Muscle layer of duodenum (tissue), 2 donors: Measurements from ENCODE around the gene TPT1.
"Not testable (repeated sequence)": the region's sequence is repeated elsewhere in the genome, so short reads cannot be mapped to it uniquely, and the experiment has no call there.

Source experiments
- H3K27ac ChIP-seq: one replicate; pipeline ENCODE4 v1.7.0; 2013; ENCODE audit warnings: mild to moderate bottlenecking, low read length
- H3K27me3 ChIP-seq: one replicate; pipeline ENCODE4 v1.7.0; 2013; ENCODE audit warnings: low read depth, mild to moderate bottlenecking, control low read depth, low read length
- H3K36me3 ChIP-seq, 2 donors: one replicate each; pipeline ENCODE4 v1.7.0; 2013; ENCODE audit warnings: low read length in 2 of 2, control low read depth in 1 of 2, mild to moderate bottlenecking in 1 of 2; ENCODE audit not compliant: insufficient read depth in 2 of 2, control insufficient read depth in 1 of 2
- H3K4me1 ChIP-seq, 2 donors: one replicate each; pipeline ENCODE4 v1.7.0; 2013; ENCODE audit warnings: low read length in 2 of 2, mild to moderate bottlenecking in 2 of 2, control low read depth in 1 of 2, moderate library complexity in 1 of 2; ENCODE audit not compliant: insufficient read depth in 2 of 2, control insufficient read depth in 1 of 2
- H3K4me3 ChIP-seq, 2 donors: one replicate each; pipeline ENCODE4 v1.7.0; 2013; ENCODE audit warnings: low read length in 2 of 2, low read depth in 1 of 2, mild to moderate bottlenecking in 1 of 2
- H3K9me3 ChIP-seq, 2 donors: one replicate each; pipeline ENCODE4 v1.7.0; 2013; ENCODE audit warnings: low read length in 2 of 2, control low read depth in 1 of 2, mild to moderate bottlenecking in 1 of 2; ENCODE audit not compliant: control insufficient read depth in 1 of 2
- donor health status: healthy.

TPT1 gene

GRCh38 chr13:45365558-45365885, 24.5 kb upstream of the TPT1 start:
- H3K36me3 ChIP-seq = peaks cover 9 to 13% of the 10 kb centered on the region in 2 donors
- H3K27ac ChIP-seq = no peak overlapping the region
- no peaks in the 10 kb centered on the region for H3K27me3 ChIP-seq
- no peaks in the 10 kb centered on the region for H3K9me3 ChIP-seq
- H3K4me3 ChIP-seq = no peak overlapping the region
- H3K4me1 ChIP-seq = no peaks in the 10 kb centered on the region

- no peak overlapping the region for H3K4me3 ChIP-seq
- H3K27ac ChIP-seq = no peak overlapping the region
- H3K9me3 ChIP-seq = no peaks in the 10 kb centered on the region
- peaks cover 11 to 13% of the 10 kb centered on the region in 2 donors for H3K36me3 ChIP-seq
- H3K4me1 ChIP-seq = no peaks in the 10 kb centered on the region
- no peaks in the 10 kb centered on the region for H3K27me3 ChIP-seq
Observed at GRCh38 chr13:45364876-45365557, 24.0 kb upstream of the TPT1 start.

- H3K36me3 ChIP-seq = peaks cover 9 to 10% of the 10 kb centered on the region in 2 donors
- no peaks in the 10 kb centered on the region for H3K9me3 ChIP-seq
- no peaks in the 10 kb centered on the region for H3K4me1 ChIP-seq
- no peak overlapping the region for H3K4me3 ChIP-seq
- no peak overlapping the region for H3K27ac ChIP-seq
- H3K27me3 ChIP-seq = no peaks in the 10 kb centered on the region
Observed at GRCh38 chr13:45362939-45363338, 22.0 kb upstream of the TPT1 start.

GRCh38 chr13:45361596-45362206, 20.7 kb upstream of the TPT1 start:
- peaks cover 9 to 17% of the 10 kb centered on the region in 2 donors for H3K36me3 ChIP-seq
- no peaks in the 10 kb centered on the region for H3K9me3 ChIP-seq
- no peaks in the 10 kb centered on the region for H3K4me1 ChIP-seq
- no peaks in the 10 kb centered on the region for H3K27me3 ChIP-seq
- H3K27ac ChIP-seq = no peak overlapping the region
- H3K4me3 ChIP-seq = no peak overlapping the region

GRCh38 chr13:45356966-45357672, 16.1 kb upstream of the TPT1 start:
- Histone ChIP-seq H3K9me3 (no peaks in the 10 kb centered on the region), H3K27ac (no peak overlapping the region), H3K36me3 (peaks cover 7 to 40% of the 10 kb centered on the region in 2 donors)

GRCh38 chr13:45353895-45354294, 12.9 kb upstream of the TPT1 start:
- no peak overlapping the region for H3K4me3 ChIP-seq
- H3K9me3 ChIP-seq = no peaks in the 10 kb centered on the region
- H3K4me1 ChIP-seq = no peaks in the 10 kb centered on the region
- H3K36me3 ChIP-seq = peaks cover 16 to 44% of the 10 kb centered on the region in 2 donors
- no peak overlapping the region for H3K27ac ChIP-seq
- no peaks in the 10 kb centered on the region for H3K27me3 ChIP-seq

More at GRCh38 chr13:45356966-45357672, 16.1 kb upstream of the TPT1 start:
- H3K27me3 ChIP-seq = no peaks in the 10 kb centered on the region
- no peak overlapping the region for H3K4me3 ChIP-seq
- H3K4me1 ChIP-seq = no peaks in the 10 kb centered on the region

- H3K27ac ChIP-seq = no peak overlapping the region
- H3K36me3 ChIP-seq = peaks cover 16 to 39% of the 10 kb centered on the region in 2 donors
- no peaks in the 10 kb centered on the region for H3K9me3 ChIP-seq
- no peak overlapping the region for H3K4me3 ChIP-seq
- no peaks in the 10 kb centered on the region for H3K27me3 ChIP-seq
- no peaks in the 10 kb centered on the region for H3K4me1 ChIP-seq
Observed at GRCh38 chr13:45352031-45352430, 11.0 kb upstream of the TPT1 start.

- Histone ChIP-seq H3K4me1 (no peaks in the 10 kb centered on the region), H3K4me3 (no peak overlapping the region), H3K27me3 (no peaks in the 10 kb centered on the region), H3K36me3 (peaks cover 11 to 27% of the 10 kb centered on the region in 2 donors), H3K27ac (no peak overlapping the region), H3K9me3 (no peaks in the 10 kb centered on the region)
Observed at GRCh38 chr13:45350152-45350551, 9.2 kb upstream of the TPT1 start.

GRCh38 chr13:45349438-45349837, 8.5 kb upstream of the TPT1 start:
- no peaks in the 10 kb centered on the region for H3K9me3 ChIP-seq
- H3K27ac ChIP-seq = no peak overlapping the region
- peaks cover 11 to 24% of the 10 kb centered on the region in 2 donors for H3K36me3 ChIP-seq
- no peaks in the 10 kb centered on the region for H3K27me3 ChIP-seq
- no peak overlapping the region for H3K4me3 ChIP-seq
- H3K4me1 ChIP-seq = no peaks in the 10 kb centered on the region

GRCh38 chr13:45344064-45344463, 3.1 kb upstream of the TPT1 start:
- not testable (repeated sequence) for H3K27ac ChIP-seq, H3K27me3 ChIP-seq, H3K9me3 ChIP-seq, H3K4me3 ChIP-seq
- peaks cover 4 to 18% of the 10 kb centered on the region in 2 donors for H3K4me1 ChIP-seq
- peaks cover 12 to 17% of the 10 kb centered on the region in 2 donors for H3K36me3 ChIP-seq

GRCh38 chr13:45343102-45343501, 2.1 kb upstream of the TPT1 start:
- H3K36me3 ChIP-seq = peaks cover 21 to 27% of the 10 kb centered on the region in 2 donors
- not testable (repeated sequence) for H3K27ac ChIP-seq

More at GRCh38 chr13:45343102-45343501, 2.1 kb upstream of the TPT1 start:
- H3K9me3 ChIP-seq, H3K27me3 ChIP-seq, H3K4me3 ChIP-seq: not testable (repeated sequence)
- H3K4me1 ChIP-seq = peaks cover 13 to 27% of the 10 kb centered on the region in 2 donors
